HG03558 (cell line): Measurements from ENCODE around the gene LTBP3.
"Not testable (repeated sequence)": the region's sequence is repeated elsewhere in the genome, so short reads cannot be mapped to it uniquely, and the experiment has no call there.

Experiments used
- ATAC-seq: cut with Tn5 transposase; IDR thresholded peaks from one replicate; pipeline ENCODE4 v1.9.1; 2021; ENCODE audit warnings: moderate number of reproducible peaks; ENCODE audit not compliant: unreplicated experiment; ENCODE audit errors: extremely low read depth

The LTBP3 gene

GRCh38 chr11:65538232-65538914 lies 19.8 kb downstream of the LTBP3 start:
- ATAC-seq, result no peak

DNA sequence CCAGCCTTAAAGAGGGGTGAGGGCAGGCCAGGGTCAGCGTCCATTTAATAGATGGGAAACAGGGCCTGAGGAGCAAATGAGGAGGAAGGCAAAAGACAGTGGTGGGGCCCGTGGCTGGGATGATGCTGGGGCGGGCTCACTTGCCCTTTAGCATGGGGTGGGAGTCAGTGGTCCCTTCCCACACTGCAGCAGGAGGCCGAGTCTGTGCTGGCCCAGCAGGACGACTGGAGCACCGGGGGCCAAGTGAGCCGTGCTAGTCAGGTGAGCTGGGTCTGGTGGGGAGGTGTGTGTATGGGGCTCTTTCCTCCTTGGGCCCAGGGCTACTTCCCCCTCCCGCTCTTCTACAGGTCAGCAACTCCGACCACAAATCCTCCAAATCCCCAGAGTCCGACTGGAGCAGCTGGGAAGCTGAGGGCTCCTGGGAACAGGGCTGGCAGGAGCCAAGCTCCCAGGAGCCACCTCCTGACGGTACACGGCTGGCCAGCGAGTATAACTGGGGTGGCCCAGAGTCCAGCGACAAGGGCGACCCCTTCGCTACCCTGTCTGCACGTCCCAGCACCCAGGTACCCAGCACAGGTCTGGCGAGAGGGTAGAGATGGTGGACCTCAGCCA lies 20.4 kb downstream of the LTBP3 start:
- no peak for ATAC-seq

- ATAC-seq, result no peak
Measured at GRCh38 chr11:65537296-65537597, 20.9 kb downstream of the LTBP3 start.

GRCh38 chr11:65536412-65537295 lies 21.5 kb downstream of the LTBP3 start:
- ATAC-seq, result no peak

DNA sequence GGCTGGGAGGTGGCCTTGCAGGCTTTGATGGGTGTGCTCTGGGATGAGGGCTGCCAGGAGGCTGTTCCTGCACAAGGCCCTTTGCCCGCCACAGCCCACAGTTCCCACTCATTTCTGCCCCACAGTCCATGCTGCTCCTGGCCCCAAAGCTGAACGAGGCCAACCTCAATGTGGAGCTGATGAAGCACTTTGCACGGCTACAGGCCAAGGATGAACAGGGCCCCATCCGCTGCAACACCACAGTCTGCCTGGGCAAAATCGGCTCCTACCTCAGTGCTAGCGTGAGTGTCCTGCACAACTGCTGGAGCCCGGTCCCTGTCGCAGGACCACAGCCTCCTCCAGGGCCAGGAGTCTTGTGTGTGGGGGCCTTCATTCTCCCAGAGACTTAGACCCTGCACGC lies 23.1 kb downstream of the LTBP3 start:
- ATAC-seq, result no peak

GRCh38 chr11:65532388-65533064 lies 25.6 kb downstream of the LTBP3 start:
- no peak for ATAC-seq

- ATAC-seq, result no peak
Measured at GRCh38 chr11:65530157-65530496, 28.0 kb downstream of the LTBP3 start.

- no peak for ATAC-seq
Measured at GRCh38 chr11:65529475-65530156, 28.5 kb downstream of the LTBP3 start.

DNA sequence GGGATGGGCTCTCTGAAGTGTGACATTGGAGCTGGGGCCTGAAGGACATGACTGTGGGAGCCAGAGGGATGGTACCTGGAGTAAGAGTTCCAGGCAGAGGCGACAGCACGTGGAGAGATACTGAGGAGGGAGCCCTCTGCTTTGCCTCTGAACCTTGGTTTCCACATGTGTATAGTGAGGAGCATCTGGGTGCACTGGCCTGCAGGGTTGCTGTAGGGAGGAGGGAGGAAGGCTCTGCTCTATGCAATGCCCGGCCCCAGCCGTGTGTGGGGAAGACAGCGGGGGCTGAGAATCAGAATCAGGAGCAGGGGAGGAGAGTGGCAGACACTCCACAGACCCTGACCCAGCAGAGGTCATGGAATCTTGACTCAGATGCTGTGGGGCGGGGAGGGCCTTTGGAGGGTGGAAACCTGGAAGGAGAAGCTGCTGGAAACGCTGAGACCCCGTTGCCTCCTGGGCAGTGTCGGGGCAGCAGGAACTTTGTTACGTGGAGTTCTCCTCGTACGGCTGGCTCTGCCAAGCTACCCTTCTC lies 29.3 kb downstream of the LTBP3 start:
- no peak for ATAC-seq

- no peak for ATAC-seq
Measured at GRCh38 chr11:65526744-65527143, 31.4 kb downstream of the LTBP3 start.

DNA sequence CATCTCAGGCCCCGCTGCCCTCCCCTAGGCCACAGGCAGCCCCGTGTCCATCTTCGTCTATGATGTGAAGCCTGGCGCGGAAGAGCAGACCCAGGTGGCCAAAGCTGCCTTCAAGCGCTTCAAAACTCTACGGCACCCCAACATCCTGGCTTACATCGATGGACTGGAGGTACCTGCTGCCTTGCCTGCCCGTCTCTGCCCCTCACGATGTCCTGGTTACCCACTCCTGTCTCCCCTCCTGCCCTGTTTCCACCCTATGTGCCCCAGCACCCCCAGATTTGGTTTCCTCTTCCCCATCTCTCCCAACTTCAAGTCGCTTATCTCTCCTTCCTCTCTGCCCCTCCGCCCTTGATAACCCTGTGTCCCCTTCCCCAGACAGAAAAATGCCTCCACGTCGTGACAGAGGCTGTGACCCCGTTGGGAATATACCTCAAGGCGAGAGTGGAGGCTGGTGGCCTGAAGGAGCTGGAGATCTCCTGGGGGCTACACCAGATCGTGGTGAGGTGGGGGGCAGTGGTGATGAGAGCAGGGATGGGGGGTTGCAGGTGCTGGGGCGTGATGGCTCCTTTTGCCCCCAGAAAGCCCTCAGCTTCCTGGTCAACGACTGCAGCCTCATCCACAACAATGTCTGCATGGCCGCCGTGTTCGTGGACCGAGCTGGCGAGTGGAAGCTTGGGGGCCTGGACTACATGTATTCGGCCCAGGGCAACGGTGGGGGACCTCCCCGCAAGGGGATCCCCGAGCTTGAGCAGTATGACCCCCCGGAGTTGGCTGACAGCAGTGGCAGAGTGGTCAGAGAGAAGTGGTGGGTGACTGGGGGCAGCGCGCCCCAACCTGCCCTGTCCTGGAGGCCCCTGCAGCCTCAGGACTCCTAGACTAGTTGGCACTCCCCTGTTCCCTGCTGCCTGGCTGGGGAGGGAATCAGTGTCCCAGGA lies 32.3 kb downstream of the LTBP3 start:
- no peak for ATAC-seq

GRCh38 chr11:65524741-65525545 lies 33.2 kb downstream of the LTBP3 start, which contains the start of gene SCYL1:
TSS of gene SCYL1 (plus strand) at chr11:65525083. CDS start at chr11:65525154, 71 bp downstream.
- ATAC-seq, result no peak

DNA sequence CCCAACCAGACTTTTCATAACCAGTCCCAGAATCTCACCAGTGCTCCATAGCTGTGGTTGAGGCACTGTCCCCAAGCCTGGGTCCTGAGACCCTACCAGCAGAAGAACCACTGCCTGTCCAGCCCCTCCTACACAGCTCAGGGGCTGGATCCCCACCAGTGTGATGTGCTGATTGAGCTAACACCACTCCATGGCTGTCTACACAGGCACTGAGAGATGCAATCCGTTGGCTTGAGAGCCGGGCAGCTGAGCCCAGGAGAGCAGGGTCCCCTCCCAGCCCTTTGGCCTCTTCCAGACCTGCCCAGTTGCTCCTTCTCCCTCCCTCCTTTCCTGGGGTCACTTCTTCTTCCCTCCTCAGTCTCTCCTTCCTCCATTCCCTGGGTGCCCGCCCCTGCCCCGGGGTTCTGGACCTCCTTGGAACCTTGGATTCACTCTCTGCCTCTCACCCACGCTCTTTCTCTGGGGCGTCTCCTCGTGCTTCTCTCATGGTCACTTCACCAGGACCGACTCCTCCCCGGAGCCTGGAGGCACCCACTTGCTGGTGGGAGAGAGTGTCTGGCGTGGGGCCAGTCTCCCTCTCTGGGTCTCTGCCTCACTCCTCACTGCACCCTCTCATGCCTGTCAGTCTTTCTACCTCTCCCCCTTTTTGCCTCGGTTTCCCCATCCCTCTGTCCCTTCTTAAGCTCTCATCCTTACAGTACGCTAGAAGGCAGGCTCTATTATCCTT lies 34.0 kb downstream of the LTBP3 start:
- no peak for ATAC-seq

GRCh38 chr11:65523631-65523968 lies 34.6 kb downstream of the LTBP3 start:
- ATAC-seq, result not testable (repeated sequence)

DNA sequence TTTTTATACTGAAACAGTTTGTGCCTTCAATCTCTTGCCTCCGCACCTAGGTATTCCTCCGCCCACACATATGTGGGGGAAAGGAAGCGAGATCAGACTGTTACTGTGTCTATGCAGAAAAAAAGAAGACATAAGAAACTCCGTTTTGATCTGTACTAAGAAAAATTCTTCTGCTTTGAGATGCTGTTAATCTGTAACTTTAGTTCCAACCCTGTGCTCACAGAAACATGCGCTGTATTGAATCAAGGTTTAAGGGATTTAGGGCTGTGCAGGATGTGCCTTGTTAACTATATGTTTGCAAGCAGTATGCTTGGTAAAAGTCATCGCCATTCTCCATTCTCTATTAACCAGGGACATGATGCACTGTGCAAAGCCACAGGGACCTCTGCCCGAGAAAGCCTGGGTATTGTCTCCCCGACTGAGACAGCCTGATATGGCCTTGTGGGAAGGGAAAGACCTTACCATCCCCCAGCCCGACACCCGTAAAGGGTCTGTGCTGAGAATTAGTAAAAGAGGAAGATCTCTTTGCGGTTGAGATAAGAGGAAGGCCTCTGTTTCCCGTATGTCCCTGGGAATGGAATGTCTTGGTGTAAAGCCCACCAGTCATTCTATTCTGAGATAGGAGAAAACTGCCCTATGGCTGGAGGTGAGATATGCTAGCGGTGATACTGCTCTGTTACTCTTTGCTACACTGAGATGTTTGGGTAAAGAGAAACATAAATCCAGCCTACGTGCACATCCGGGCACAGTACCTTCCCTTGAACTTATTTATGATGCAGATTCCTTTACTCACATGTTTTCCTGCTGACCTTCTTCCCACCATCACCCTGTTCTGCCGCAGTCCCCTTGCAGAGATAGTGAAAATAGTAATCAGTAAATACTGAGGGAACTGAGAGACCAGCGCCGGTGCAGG lies 35.2 kb downstream of the LTBP3 start:
- not testable (repeated sequence) for ATAC-seq

DNA sequence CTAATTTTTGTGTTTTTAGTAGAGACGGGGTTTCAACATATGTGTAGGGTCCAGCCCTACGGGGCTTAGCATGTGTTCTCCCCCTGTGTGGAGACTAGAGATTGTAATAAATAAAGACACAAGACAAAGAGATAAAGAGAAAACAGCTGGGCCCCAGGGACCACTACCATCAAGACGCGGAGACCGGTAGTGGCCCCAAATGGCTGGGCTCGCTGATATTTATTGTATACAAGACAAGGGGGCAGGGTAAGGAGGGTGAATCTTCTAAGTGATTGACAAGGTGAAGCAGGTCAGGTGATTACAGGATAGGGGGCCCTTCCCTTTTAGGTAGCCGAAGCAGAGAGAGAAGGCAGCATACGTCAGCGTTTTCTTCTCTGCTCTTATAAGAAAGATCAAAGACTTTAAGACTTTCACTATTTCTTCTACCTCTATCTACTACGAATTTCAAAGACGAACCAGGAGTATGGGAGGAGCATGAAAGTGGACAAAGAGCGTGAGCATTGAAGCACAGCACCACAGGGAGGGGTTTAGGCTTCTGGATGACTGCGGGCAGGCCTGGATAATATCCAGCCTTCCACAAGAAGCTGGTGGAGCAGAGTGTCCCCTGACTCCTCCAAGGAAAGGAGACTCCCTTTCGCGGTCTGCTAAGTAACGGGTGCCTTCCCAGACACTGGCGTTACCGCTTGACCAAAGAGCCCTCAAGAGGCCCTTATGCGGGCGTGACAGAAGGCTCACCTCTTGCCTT lies 36.2 kb downstream of the LTBP3 start:
- ATAC-seq, result not testable (repeated sequence)
